Measurements from ENCODE around the gene PDE2A.

The PDE2A gene

GRCh38 chr11:72634016-72634415 lies 40.2 kb downstream of the PDE2A start:
- DNase-seq, result no peak

- DNase-seq, result no peak
Measured at GRCh38 chr11:72633068-72633467, 41.2 kb downstream of the PDE2A start.

- no peak for DNase-seq
Measured at GRCh38 chr11:72631806-72632731, 42.2 kb downstream of the PDE2A start.

- DNase-seq, result no peak
Measured at GRCh38 chr11:72630104-72630852, 43.9 kb downstream of the PDE2A start.

- DNase-seq, result no peak
Measured at GRCh38 chr11:72629266-72629665, 45.0 kb downstream of the PDE2A start.

- DNase-seq, result no peak
Measured at GRCh38 chr11:72627594-72628281, 46.5 kb downstream of the PDE2A start.

GRCh38 chr11:72626414-72626936 lies 47.7 kb downstream of the PDE2A start:
- DNase-seq, result no peak

GRCh38 chr11:72625691-72626413 lies 48.4 kb downstream of the PDE2A start:
- DNase-seq, result no peak

GRCh38 chr11:72624496-72625201 lies 49.6 kb downstream of the PDE2A start:
- DNase-seq, result no peak

- DNase-seq, result no peak
Measured at GRCh38 chr11:72623052-72623451, 51.2 kb downstream of the PDE2A start.

GRCh38 chr11:72621008-72621610 lies 53.1 kb downstream of the PDE2A start:
- DNase-seq, result no peak

GRCh38 chr11:72618803-72619202 lies 55.4 kb downstream of the PDE2A start:
- DNase-seq, result no peak

GRCh38 chr11:72617080-72617762 lies 57.0 kb downstream of the PDE2A start:
- no peak for DNase-seq

- no peak for DNase-seq
Measured at GRCh38 chr11:72616655-72617054, 57.6 kb downstream of the PDE2A start.

- DNase-seq, result no peak
Measured at GRCh38 chr11:72615329-72615728, 58.9 kb downstream of the PDE2A start.

- no peak for DNase-seq
Measured at GRCh38 chr11:72614381-72614780, 59.8 kb downstream of the PDE2A start.

GRCh38 chr11:72613977-72614376 lies 60.2 kb downstream of the PDE2A start:
- no peak for DNase-seq

GRCh38 chr11:72613450-72613849 lies 60.8 kb downstream of the PDE2A start:
- no peak for DNase-seq

- DNase-seq, result no peak
Measured at GRCh38 chr11:72609476-72609875, 64.7 kb downstream of the PDE2A start.

- no peak for DNase-seq
Measured at GRCh38 chr11:72609045-72609444, 65.2 kb downstream of the PDE2A start.

GRCh38 chr11:72607496-72607895 lies 66.7 kb downstream of the PDE2A start:
- DNase-seq, result no peak
